Left ventricle myocardium inferior (tissue), 1 donor: Measurements from ENCODE around the gene MEGF8. TPM values are rescaled to one million over a fixed set of nuclear protein-coding genes. Genes with fewer than 3 reads are reported as not detected.
A peak's percentile ranks its signal among the peaks of the same experiment; 100 is the strongest.

Source experiments
- DNase-seq: peaks from one replicate; pipeline ENCODE4 v3.0.0-alpha.2; 2020
- H3K27ac ChIP-seq: fragments of 200-600 bp; replicated peaks from 2 replicates; pipeline ENCODE4 v1.8.0; 2021
- H3K27me3 ChIP-seq: fragments of 200-600 bp; 2 replicates; pipeline ENCODE4 v1.8.0; 2021; ENCODE audit warnings: low read depth
- H3K36me3 ChIP-seq: fragments of 200-600 bp; 2 replicates; pipeline ENCODE4 v1.8.0; 2021
- H3K4me1 ChIP-seq: fragments of 200-600 bp; 2 replicates; pipeline ENCODE4 v1.8.0; 2021
- H3K4me3 ChIP-seq: fragments of 200-600 bp; 2 replicates; pipeline ENCODE4 v1.8.0; 2021; ENCODE audit warnings: mild to moderate bottlenecking, moderate library complexity
- H3K9me3 ChIP-seq: fragments of 200-600 bp; replicated peaks from 2 replicates; pipeline ENCODE4 v1.8.0; 2021
- CTCF ChIP-seq: fragments of 200-600 bp; IDR thresholded peaks from 2 replicates; pipeline ENCODE4 v1.8.0; 2021; ENCODE audit warnings: antibody characterized with exemption, mild to moderate bottlenecking, borderline replicate concordance
- intact Hi-C: fragments of 100-400 bp; cut with micrococcal nuclease; formaldehyde crosslinking; loops from one replicate; pipeline ENCODE4 v1.11.0; 2022
- total RNA-seq: library from RNA; stranded (reverse); fragmentation: NEBNext Ultra II Directional; extraction: Animal tissue kit (Norgen Biotek cat#: 25700); gene quantifications from one replicate; pipeline ENCODE4 v1.2.1, GENCODE V29; 2021
- donor health status: DM: no; HTN: yes; CAD: no; lungs with severe emphysema.

MEGF8 gene
- total RNA-seq, 1 donor from 2014 or later = 34.3 TPM

- H3K27me3 ChIP-seq = no peaks in the 10 kb centered on the region
- H3K36me3 ChIP-seq = peaks cover 44% of the 10 kb centered on the region
- intact Hi-C loops = no loop called here
- no peak for DNase-seq
- peaks cover 40% of the 10 kb centered on the region for H3K4me1 ChIP-seq
- H3K9me3 ChIP-seq = no peaks in the 10 kb centered on the region
- no peak for TF ChIP-seq CTCF
- no peak overlapping the region for H3K27ac ChIP-seq
- H3K4me3 ChIP-seq = no peak overlapping the region
Observed at GRCh38 chr19:42406111-42406510, 80.7 kb downstream of the MEGF8 start.

- H3K4me1 ChIP-seq = peaks cover 39% of the 10 kb centered on the region
- no peak overlapping the region for H3K4me3 ChIP-seq
- no peak for TF ChIP-seq CTCF
- no peaks in the 10 kb centered on the region for H3K27me3 ChIP-seq
- intact Hi-C loops = no loop called here
- no peak overlapping the region for H3K27ac ChIP-seq
- DNase-seq = no peak
- no peaks in the 10 kb centered on the region for H3K9me3 ChIP-seq
- peaks cover 44% of the 10 kb centered on the region for H3K36me3 ChIP-seq
Observed at GRCh38 chr19:42407085-42407815, 81.8 kb downstream of the MEGF8 start.

- no peak for TF ChIP-seq CTCF
- DNase-seq = no peak
- peaks cover 40% of the 10 kb centered on the region for H3K4me1 ChIP-seq
- H3K4me3 ChIP-seq = no peak overlapping the region
- intact Hi-C loops = no loop called here
- no peak overlapping the region for H3K27ac ChIP-seq
- peaks cover 44% of the 10 kb centered on the region for H3K36me3 ChIP-seq
- H3K9me3 ChIP-seq = no peaks in the 10 kb centered on the region
- H3K27me3 ChIP-seq = no peaks in the 10 kb centered on the region
Observed at GRCh38 chr19:42407816-42408175, 82.4 kb downstream of the MEGF8 start.

- Histone ChIP-seq H3K4me1 (peaks cover 44% of the 10 kb centered on the region), H3K27ac (peak overlapping the region; percentile 75), H3K36me3 (peaks cover 50% of the 10 kb centered on the region), H3K27me3 (no peaks in the 10 kb centered on the region), H3K4me3 (no peak overlapping the region), H3K9me3 (no peaks in the 10 kb centered on the region)
- TF ChIP-seq CTCF = no peak
- DNase-seq = peak; percentile 55
- intact Hi-C loops = no loop called here
Observed at GRCh38 chr19:42409477-42409876, 84.0 kb downstream of the MEGF8 start.

GRCh38 chr19:42410371-42410770 is 84.9 kb downstream of the MEGF8 start:
- peaks cover 48% of the 10 kb centered on the region for H3K36me3 ChIP-seq
- DNase-seq = no peak
- peak overlapping the region; percentile 75 for H3K27ac ChIP-seq
- H3K4me1 ChIP-seq = peaks cover 44% of the 10 kb centered on the region
- no peaks in the 10 kb centered on the region for H3K9me3 ChIP-seq
- H3K27me3 ChIP-seq = no peaks in the 10 kb centered on the region
- TF ChIP-seq CTCF = no peak
- intact Hi-C loops = no loop called here
- H3K4me3 ChIP-seq = no peak overlapping the region
